GM23248 (cell line): ENCODE results near the gene ISYNA1. TPM values are rescaled to one million over a fixed set of nuclear protein-coding genes. Genes with fewer than 3 reads are reported as not detected.
"Not testable (repeated sequence)": the region's sequence is repeated elsewhere in the genome, so short reads cannot be mapped to it uniquely, and the experiment has no call there.

ENCODE experiments used
- DNase-seq: peaks from one replicate; pipeline ENCODE4 v3.0.0-alpha.2; 2015
- H2AFZ ChIP-seq: fragments of 200-600 bp; sonication (generic); 2 replicates; pipeline ENCODE4 v1.6.1; 2016; ENCODE audit warnings: antibody characterized with exemption
- H3F3A ChIP-seq: fragments of 200-600 bp; sonication (generic); 2 replicates; pipeline ENCODE4 v1.6.1; 2016; ENCODE audit warnings: mild to moderate bottlenecking, antibody characterized with exemption, mixed run types; ENCODE audit not compliant: insufficient read depth
- H3K27ac ChIP-seq: fragments of 200-600 bp; sonication (generic); 2 replicates; pipeline ENCODE4 v1.5.1; 2016; ENCODE audit warnings: mild to moderate bottlenecking
- H3K27me3 ChIP-seq: fragments of 200-600 bp; sonication (generic); replicated peaks from 2 replicates; pipeline ENCODE4 v1.6.1; 2016; ENCODE audit warnings: mild to moderate bottlenecking; ENCODE audit not compliant: insufficient read depth
- H3K36me3 ChIP-seq: fragments of 200-600 bp; sonication (generic); 2 replicates; pipeline ENCODE4 v1.6.1; 2016; ENCODE audit warnings: low read depth, mild to moderate bottlenecking
- H3K4me1 ChIP-seq: fragments of 200-600 bp; sonication (generic); 2 replicates; pipeline ENCODE4 v1.6.1; 2016; ENCODE audit warnings: mild to moderate bottlenecking; ENCODE audit not compliant: insufficient read depth
- H3K4me2 ChIP-seq: fragments of 200-600 bp; sonication (generic); one replicate; pipeline ENCODE4 v1.6.1; 2016; ENCODE audit warnings: mild to moderate bottlenecking; ENCODE audit not compliant: unreplicated experiment
- H3K4me3 ChIP-seq: fragments of 200-600 bp; sonication (generic); 2 replicates; pipeline ENCODE4 v1.5.1; 2016; ENCODE audit warnings: mild to moderate bottlenecking
- H3K79me2 ChIP-seq: fragments of 200-600 bp; sonication (generic); 2 replicates; pipeline ENCODE4 v1.6.1; 2016; ENCODE audit warnings: mild to moderate bottlenecking; ENCODE audit not compliant: insufficient read depth
- H3K9ac ChIP-seq: fragments of 200-600 bp; sonication (generic); 2 replicates; pipeline ENCODE4 v1.6.1; 2016; ENCODE audit warnings: mild to moderate bottlenecking
- H3K9me2 ChIP-seq: fragments of 200-600 bp; sonication (generic); 2 replicates; pipeline ENCODE4 v1.6.1; 2016; ENCODE audit warnings: mixed run types, mild to moderate bottlenecking, moderate library complexity; ENCODE audit not compliant: insufficient read depth
- H3K9me3 ChIP-seq: fragments of 200-600 bp; sonication (generic); one replicate; pipeline ENCODE4 v1.6.1; 2017; ENCODE audit warnings: low read depth
- H4K20me1 ChIP-seq: fragments of 200-600 bp; sonication (generic); 2 replicates; pipeline ENCODE4 v1.6.0; 2016; ENCODE audit not compliant: insufficient read depth
- EZH2 ChIP-seq: fragments of 200-600 bp; sonication (generic); IDR thresholded peaks from 2 replicates; pipeline ENCODE4 v1.6.1; 2018; ENCODE audit warnings: antibody characterized with exemption, mild to moderate bottlenecking; ENCODE audit not compliant: insufficient read depth, poor library complexity, severe bottlenecking
- EZH2phosphoT487 ChIP-seq: fragments of 200-600 bp; sonication (generic); IDR thresholded peaks from 2 replicates; pipeline ENCODE4 v1.6.1; 2018; ENCODE audit warnings: antibody characterized with exemption, moderate library complexity, mild to moderate bottlenecking, low read depth; ENCODE audit not compliant: insufficient read depth
- WGBS, 2 experiments: methylation state at CpG; one replicate each; pipeline ENCODE4 v1.1.6; 2015 to 2017; ENCODE audit warnings: low lambda C conversion rate in 2 of 2, low coverage in 1 of 2; ENCODE audit errors: missing lambda C conversion rate in 2 of 2; 5-methylcytosine and 5-hydroxymethylcytosine counted together
- in situ Hi-C: fragments of 300-500 bp; cut with MboI; formaldehyde crosslinking; loops from 2 replicates; pipeline ENCODE4 v1.15.0; 2020
- polyA plus RNA-seq: library from polyadenylated mRNA; unstranded; fragments of >200 nt; fragmentation: Nextera tagmentation; extraction: Ambion mirVana; gene quantifications from 2 replicates; pipeline ENCODE4 v1.2.1, GENCODE V29; 2016
- total RNA-seq: library from RNA; depleted of rRNA; stranded (reverse); fragments of >200 nt; shearing (Covaris generic); gene quantifications from 2 replicates; pipeline ENCODE4 v1.2.3, GENCODE V29; 2014

Gene ISYNA1
- total and polyA plus RNA-seq, 2 experiments from 2014 or later = 5.5 to 17.2 TPM

DNA sequence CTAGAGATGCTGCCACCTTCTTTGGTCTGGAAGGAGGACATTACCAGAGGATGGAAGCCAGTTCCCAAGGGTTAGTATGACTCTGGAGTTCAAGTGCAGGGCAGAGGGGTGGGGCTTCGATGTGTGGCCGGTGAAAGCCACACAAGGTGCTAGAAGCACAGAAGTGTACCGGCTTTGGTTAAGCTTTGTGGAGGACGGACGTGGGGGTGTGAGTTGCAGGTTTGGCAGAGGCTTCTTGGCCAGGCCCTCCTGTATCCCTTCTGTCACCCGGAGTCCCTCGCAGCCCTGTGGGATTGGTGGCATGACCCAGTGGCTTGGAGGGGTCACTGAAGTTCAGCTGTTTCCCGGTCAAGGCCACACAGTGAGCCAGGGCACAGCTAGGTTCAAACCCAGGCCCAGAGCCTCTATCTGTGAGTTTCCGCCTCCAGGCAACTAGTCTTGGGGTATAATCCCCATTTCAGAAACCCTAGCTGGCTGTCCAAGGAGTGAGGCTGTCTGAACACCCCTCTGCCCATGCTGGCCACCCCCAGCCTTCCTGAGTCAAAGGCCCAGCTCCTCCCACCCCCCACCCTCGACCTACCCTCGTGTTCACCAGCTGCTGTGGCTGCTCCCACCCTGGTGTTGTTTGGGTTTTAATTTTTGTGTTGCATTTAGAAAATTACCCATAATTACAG is 23.3 kb downstream of the ISYNA1 start:
- Histone ChIP-seq H3K9me2 (no peaks in the 10 kb centered on the region), H3K27me3 (no peaks in the 10 kb centered on the region), H3K4me3 (peak overlapping the region; percentile 67), H3K27ac (peak overlapping the region; percentile 100), H3K4me2 (peak overlapping the region; percentile 76), H3K4me1 (peaks cover 46% of the 10 kb centered on the region), H3F3A (peaks cover 27% of the 10 kb centered on the region), H2AFZ (peak overlapping the region; percentile 67), H4K20me1 (no peaks in the 10 kb centered on the region), H3K79me2 (0 out of 2 replicates have a peak, but pooled peaks cover 3% of the 10 kb centered on the region), H3K9me3 (no peaks in the 10 kb centered on the region), H3K36me3 (no peaks in the 10 kb centered on the region), H3K9ac (peak overlapping the region; percentile 94)
- in situ Hi-C loops = no loop called here
- WGBS, 2 experiments = 22 to 23% methylated on average over 11 of the region's 11 CpGs
- DNase-seq = peak; percentile 71
- TF ChIP-seq EZH2phosphoT487 (no peak), EZH2 (no peak)

- Histone ChIP-seq H3K4me3 (no peak overlapping the region), H3K4me2 (no peak overlapping the region), H3F3A (peaks cover 16% of the 10 kb centered on the region), H3K27me3 (no peaks in the 10 kb centered on the region), H3K9me3 (no peaks in the 10 kb centered on the region), H3K36me3 (no peaks in the 10 kb centered on the region), H3K79me2 (no peaks in the 10 kb centered on the region), H2AFZ (no peak overlapping the region), H3K9me2 (no peaks in the 10 kb centered on the region), H3K4me1 (peaks cover 33% of the 10 kb centered on the region), H3K27ac (no peak overlapping the region), H4K20me1 (no peaks in the 10 kb centered on the region), H3K9ac (no peak overlapping the region)
- TF ChIP-seq EZH2phosphoT487 (no peak), EZH2 (no peak)
- 61 to 65% methylated on average over 15 to 16 of the region's 16 CpGs for WGBS, 2 experiments
- in situ Hi-C loops = no loop called here
- no peak for DNase-seq
These were observed 25.2 kb downstream of the ISYNA1 start for GRCh38 chr19:18412610-18413239.

GRCh38 chr19:18408053-18408476 is 29.9 kb downstream of the ISYNA1 start:
- no peak overlapping the region for H3K27ac ChIP-seq
- H3K4me3 ChIP-seq = no peak overlapping the region
- H3K4me1 ChIP-seq = peaks cover 6% of the 10 kb centered on the region; the same call in 1 of the 2 replicates
- DNase-seq = no peak
- no peaks in the 10 kb centered on the region for H4K20me1 ChIP-seq
- H3K27me3 ChIP-seq = no peaks in the 10 kb centered on the region
- H3F3A ChIP-seq = no peaks in the 10 kb centered on the region
- H2AFZ ChIP-seq = no peak overlapping the region; the same call in 1 of the 2 replicates
- H3K4me2 ChIP-seq = no peak overlapping the region
- H3K79me2 ChIP-seq = no peaks in the 10 kb centered on the region
- no peaks in the 10 kb centered on the region for H3K36me3 ChIP-seq
- no peaks in the 10 kb centered on the region for H3K9me3 ChIP-seq
- no peaks in the 10 kb centered on the region for H3K9me2 ChIP-seq
- 43 to 45% methylated on average over 10 of the region's 10 CpGs for WGBS, 2 experiments
- TF ChIP-seq EZH2 = no peak
- no peak for TF ChIP-seq EZH2phosphoT487
- in situ Hi-C loops = no loop called here
- no peak overlapping the region for H3K9ac ChIP-seq

GRCh38 chr19:18406749-18407148 is 31.2 kb downstream of the ISYNA1 start:
- Histone ChIP-seq H3K36me3 (no peaks in the 10 kb centered on the region), H3K4me1 (peaks cover 6% of the 10 kb centered on the region; the same call in 1 of the 2 replicates), H3K9me2 (no peaks in the 10 kb centered on the region), H4K20me1 (no peaks in the 10 kb centered on the region), H3K27ac (no peak overlapping the region), H3K4me2 (no peak overlapping the region), H2AFZ (no peak overlapping the region), H3K27me3 (no peaks in the 10 kb centered on the region), H3K4me3 (no peak overlapping the region), H3K9me3 (no peaks in the 10 kb centered on the region), H3K9ac (no peak overlapping the region), H3K79me2 (no peaks in the 10 kb centered on the region), H3F3A (no peaks in the 10 kb centered on the region)
- WGBS, 2 experiments = 88 to 91% methylated on average over 9 of the region's 9 CpGs
- in situ Hi-C loops = no loop called here
- DNase-seq = no peak
- TF ChIP-seq EZH2phosphoT487 (no peak), EZH2 (no peak)

DNA sequence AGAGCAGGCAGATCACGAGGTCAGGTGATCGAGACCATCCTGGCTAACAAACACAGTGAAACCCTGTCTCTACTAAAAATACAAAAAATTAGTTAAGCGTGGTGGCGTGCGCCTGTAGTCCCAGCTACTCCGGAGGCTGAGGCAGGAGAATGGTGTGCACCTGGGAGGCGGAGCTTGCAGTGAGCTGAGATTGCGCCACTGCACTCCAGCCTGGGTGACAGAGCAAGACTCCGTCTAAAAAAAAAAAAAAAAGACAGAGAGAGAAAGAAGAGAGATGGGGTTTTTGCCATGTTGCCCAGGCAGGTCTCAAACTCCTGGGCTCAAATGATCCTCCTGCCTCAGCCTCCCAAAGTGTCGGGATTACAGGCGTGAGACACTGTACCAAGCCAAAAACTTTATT is 32.2 kb downstream of the ISYNA1 start:
- H3K9ac ChIP-seq, H4K20me1 ChIP-seq, H3F3A ChIP-seq, H3K27me3 ChIP-seq, in situ Hi-C loops, H3K4me3 ChIP-seq, H3K9me3 ChIP-seq, H3K27ac ChIP-seq, DNase-seq, H3K4me1 ChIP-seq, H3K36me3 ChIP-seq, H3K9me2 ChIP-seq, H2AFZ ChIP-seq, H3K79me2 ChIP-seq, H3K4me2 ChIP-seq: not testable (repeated sequence)
- 92 to 93% methylated on average over 11 of the region's 11 CpGs for WGBS, 2 experiments

GRCh38 chr19:18402455-18403248 is 35.3 kb downstream of the ISYNA1 start:
- not testable (repeated sequence) for H3K79me2 ChIP-seq, DNase-seq, H3K9me2 ChIP-seq, H3K27ac ChIP-seq, H3K9me3 ChIP-seq, H3K4me1 ChIP-seq, H2AFZ ChIP-seq, H4K20me1 ChIP-seq, H3K9ac ChIP-seq, H3K27me3 ChIP-seq, H3K4me2 ChIP-seq, H3K36me3 ChIP-seq, H3K4me3 ChIP-seq
- in situ Hi-C loops = loop anchor here (5.0 kb wide), 1 partner anchor 50 kb away; no protein-coding TSS in a partner anchor
- 76 to 77% methylated on average over 18 of the region's 18 CpGs for WGBS, 2 experiments
- H3F3A ChIP-seq = peaks cover 13% of the 10 kb centered on the region
